Natural killer cell treated with Interleukin-12 subunit alpha and Interleukin-12 subunit beta and Interleukin-15 and Interleukin-18, amount 100 ng/mL, for 72 hours (primary cell): ENCODE results near the gene LOXL3. TPM values are rescaled to one million over a fixed set of nuclear protein-coding genes. Genes with fewer than 3 reads are reported as not detected.

Experiments
- ATAC-seq, 2 donors: fragments of 150-1000 bp; cut with Tn5 transposase in 1 of 2; sonication (Bioruptor Pico), chemical (Tn5 transposase) in 1 of 2; 2 replicates each; pipeline ENCODE4 v1.10.0; 2021
- DNase-seq: peaks from one replicate; pipeline ENCODE4 v3.0.0; 2022; ENCODE audit warnings: low spot score
- H3K27ac Mint-ChIP-seq, 2 donors: 1 replicate in 1 of 2; 2 replicates in 1 of 2; pipeline ENCODE4 v1.8.0; 2022; ENCODE audit warnings: mixed read lengths in 2 of 2, mild to moderate bottlenecking in 1 of 2, moderate library complexity in 1 of 2
- H3K27me3 Mint-ChIP-seq, 2 donors: 1 replicate in 1 of 2; 2 replicates in 1 of 2; pipeline ENCODE4 v1.8.0; 2022; ENCODE audit warnings: mixed read lengths in 2 of 2
- H3K36me3 Mint-ChIP-seq: one replicate; pipeline ENCODE4 v1.8.0; 2022; ENCODE audit warnings: mixed read lengths
- H3K4me1 Mint-ChIP-seq, 2 donors: 1 replicate in 1 of 2; 2 replicates in 1 of 2; pipeline ENCODE4 v1.8.0; 2022; ENCODE audit warnings: low read depth in 2 of 2, mixed read lengths in 2 of 2, mild to moderate bottlenecking in 1 of 2
- H3K4me3 Mint-ChIP-seq: one replicate; pipeline ENCODE4 v1.8.0; 2022; ENCODE audit warnings: mixed read lengths
- H3K9me3 Mint-ChIP-seq: 2 replicates; pipeline ENCODE4 v1.8.0; 2022; ENCODE audit warnings: mixed read lengths
- total RNA-seq, 2 donors: library from RNA; stranded (reverse); gene quantifications; one replicate each; pipeline ENCODE4 v1.2.3, GENCODE V29; 2022

LOXL3 gene
- total RNA-seq, 2 donors from 2014 or later, result 1.2 to 2.7 TPM

DNA sequence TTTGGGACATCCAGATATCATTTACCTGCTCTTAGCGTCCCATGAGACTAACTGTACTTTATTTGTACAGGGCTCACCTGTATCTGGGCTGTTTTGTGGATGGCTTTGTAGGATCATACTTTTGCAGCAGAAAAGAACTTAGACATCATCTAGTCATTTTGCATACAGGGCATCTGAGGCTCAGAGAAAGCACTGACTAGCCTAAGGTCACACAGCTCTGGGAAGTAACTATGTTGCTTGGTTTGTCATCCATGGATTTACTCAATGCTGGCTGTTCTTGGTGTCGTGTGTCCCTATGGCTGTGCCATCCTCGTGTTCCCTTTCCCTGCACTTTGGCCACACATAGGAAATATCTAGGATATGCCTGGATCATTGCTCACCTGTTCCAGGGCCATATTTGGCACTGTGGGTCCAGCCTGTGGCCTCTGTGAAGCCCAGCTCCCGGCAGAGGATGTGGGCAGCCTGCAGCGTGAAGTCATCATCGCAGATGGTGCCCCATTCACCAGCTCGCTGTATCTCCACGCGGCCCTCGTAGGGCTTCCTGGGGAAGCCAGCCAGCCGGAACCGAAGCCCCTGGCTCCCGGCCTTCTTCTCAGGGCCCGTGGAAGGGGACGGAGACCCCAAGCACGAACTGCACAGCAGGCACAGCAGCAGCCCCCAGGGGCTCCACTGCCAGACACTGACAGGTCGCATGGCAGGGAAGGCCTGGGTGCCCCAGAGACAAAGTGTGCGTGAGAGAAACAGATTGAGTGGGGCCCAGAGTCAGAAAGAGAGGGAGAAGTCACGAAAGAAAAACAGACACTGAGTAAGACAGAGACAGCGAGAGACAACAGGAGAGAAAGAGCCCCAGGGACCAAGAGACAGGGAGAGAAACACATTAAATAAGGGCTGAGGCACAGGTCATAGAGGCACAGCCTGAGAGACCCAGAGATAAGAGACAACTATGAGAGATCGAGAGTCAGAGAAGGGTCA lies 1.5 kb downstream of the LOXL3 start:
- no peak for DNase-seq
- no peak for ATAC-seq
- Mint-ChIP-seq H3K27ac (peak overlapping the region; percentile 24 to 41), H3K27me3 (peaks cover 22 to 30% of the 10 kb centered on the region in 2 donors), H3K4me1 (peaks cover 12 to 19% of the 10 kb centered on the region in 2 donors), H3K36me3 (no peaks in the 10 kb centered on the region), H3K4me3 (peak overlapping the region; percentile 66), H3K9me3 (no peaks in the 10 kb centered on the region)

DNA sequence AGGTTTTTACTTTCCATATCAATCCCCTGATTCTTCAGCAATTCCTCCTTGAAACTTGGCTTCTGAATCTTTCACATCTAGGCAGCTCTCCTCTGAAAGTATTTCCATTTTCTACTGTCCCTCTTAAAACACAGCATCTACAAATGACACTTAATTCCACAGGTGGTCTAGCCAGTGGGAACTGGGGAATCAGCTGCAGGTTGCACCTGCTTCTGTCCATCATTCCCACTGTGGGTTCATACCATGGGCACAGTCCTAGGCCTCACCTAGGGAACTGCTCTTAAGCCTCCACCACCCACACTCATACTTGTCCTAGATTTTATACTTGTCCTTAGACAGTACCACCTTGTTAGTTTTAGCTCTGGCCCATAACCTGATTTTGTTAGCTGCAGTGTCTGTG lies 2.2 kb downstream of the LOXL3 start:
- H3K36me3 Mint-ChIP-seq, result no peaks in the 10 kb centered on the region
- peaks cover 24 to 35% of the 10 kb centered on the region in 2 donors for H3K27me3 Mint-ChIP-seq
- no peaks in the 10 kb centered on the region for H3K9me3 Mint-ChIP-seq
- H3K4me3 Mint-ChIP-seq, result no peak overlapping the region
- ATAC-seq (no peak), DNase-seq (peak; percentile 28)
- H3K27ac Mint-ChIP-seq, result no peak overlapping the region
- H3K4me1 Mint-ChIP-seq, result peaks cover 12 to 19% of the 10 kb centered on the region in 2 donors

DNA sequence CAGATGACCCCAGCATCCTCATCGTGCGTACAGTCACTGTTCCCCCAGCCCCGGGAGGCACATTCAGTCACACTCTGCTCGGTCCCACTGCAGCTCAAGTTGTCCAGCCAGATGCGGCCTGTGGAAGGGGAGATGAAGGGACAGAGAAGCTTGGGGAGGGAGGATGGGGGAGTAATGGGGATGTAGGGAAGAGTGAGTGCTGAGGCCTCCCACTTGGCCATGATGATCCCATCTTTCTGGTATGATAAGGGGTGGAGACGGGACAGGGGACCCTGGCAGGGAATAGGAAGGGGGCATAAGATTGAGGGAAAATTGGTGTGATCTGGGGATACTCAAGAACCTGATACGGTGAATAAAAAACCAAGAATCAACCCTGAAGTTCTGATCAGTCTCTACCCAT lies 3.5 kb downstream of the LOXL3 start:
- Mint-ChIP-seq H3K36me3 (no peaks in the 10 kb centered on the region), H3K27ac (no peak overlapping the region), H3K9me3 (no peaks in the 10 kb centered on the region), H3K4me1 (peaks cover 12 to 19% of the 10 kb centered on the region in 2 donors), H3K4me3 (peak overlapping the region; percentile 31), H3K27me3 (peaks cover 34 to 48% of the 10 kb centered on the region in 2 donors)
- DNase-seq (peak; percentile 31), ATAC-seq (no peak)

- H3K4me1 Mint-ChIP-seq, result peaks cover 12 to 19% of the 10 kb centered on the region in 2 donors
- DNase-seq (peak; percentile 56), ATAC-seq (peak; percentile 73 to 80)
- H3K27ac Mint-ChIP-seq, result no peak overlapping the region
- H3K4me3 Mint-ChIP-seq, result peak overlapping the region; percentile 31
- H3K27me3 Mint-ChIP-seq, result peaks cover 38 to 58% of the 10 kb centered on the region in 2 donors
- H3K36me3 Mint-ChIP-seq, result no peaks in the 10 kb centered on the region
- H3K9me3 Mint-ChIP-seq, result no peaks in the 10 kb centered on the region
Observed at GRCh38 chr2:74548900-74549826, 4.6 kb downstream of the LOXL3 start.

GRCh38 chr2:74548285-74548899 lies 5.3 kb downstream of the LOXL3 start:
- H3K4me1 Mint-ChIP-seq, result peaks cover 12 to 15% of the 10 kb centered on the region in 2 donors
- peaks cover 38 to 59% of the 10 kb centered on the region in 2 donors for H3K27me3 Mint-ChIP-seq
- no peak for DNase-seq
- peak overlapping the region; percentile 63 for H3K4me3 Mint-ChIP-seq
- no peaks in the 10 kb centered on the region for H3K9me3 Mint-ChIP-seq
- ATAC-seq, result no peak
- H3K27ac Mint-ChIP-seq, result no peak overlapping the region
- no peaks in the 10 kb centered on the region for H3K36me3 Mint-ChIP-seq

GRCh38 chr2:74546004-74546403 lies 7.7 kb downstream of the LOXL3 start:
- H3K27me3 Mint-ChIP-seq, result peaks cover 41 to 64% of the 10 kb centered on the region in 2 donors
- no peak overlapping the region for H3K27ac Mint-ChIP-seq
- DNase-seq (no peak), ATAC-seq (no peak)
- peaks cover 0 to 3% of the 10 kb centered on the region in 2 donors for H3K4me1 Mint-ChIP-seq
- H3K9me3 Mint-ChIP-seq, result no peaks in the 10 kb centered on the region
- no peak overlapping the region for H3K4me3 Mint-ChIP-seq
- H3K36me3 Mint-ChIP-seq, result no peaks in the 10 kb centered on the region

GRCh38 chr2:74544634-74545033 lies 9.1 kb downstream of the LOXL3 start:
- peaks cover 35 to 57% of the 10 kb centered on the region in 2 donors for H3K27me3 Mint-ChIP-seq
- H3K27ac Mint-ChIP-seq, result no peak overlapping the region
- H3K4me1 Mint-ChIP-seq, result peaks cover 0 to 3% of the 10 kb centered on the region in 2 donors
- H3K36me3 Mint-ChIP-seq, result no peaks in the 10 kb centered on the region
- DNase-seq (no peak), ATAC-seq (no peak)
- H3K4me3 Mint-ChIP-seq, result no peak overlapping the region
- H3K9me3 Mint-ChIP-seq, result no peaks in the 10 kb centered on the region

- H3K4me3 Mint-ChIP-seq, result no peak overlapping the region
Observed at GRCh38 chr2:74542978-74543377, 10.8 kb downstream of the LOXL3 start.

GRCh38 chr2:74540291-74540690 lies 13.5 kb downstream of the LOXL3 start:
- Mint-ChIP-seq H3K4me3 (no peak overlapping the region), H3K36me3 (no peaks in the 10 kb centered on the region), H3K27me3 (peaks cover 37 to 50% of the 10 kb centered on the region in 2 donors), H3K9me3 (no peaks in the 10 kb centered on the region), H3K27ac (no peak overlapping the region), H3K4me1 (peaks cover 0 to 6% of the 10 kb centered on the region in 2 donors)
- DNase-seq (no peak), ATAC-seq (no peak)

More at GRCh38 chr2:74542978-74543377, 10.8 kb downstream of the LOXL3 start:
- Mint-ChIP-seq H3K36me3 (no peaks in the 10 kb centered on the region), H3K9me3 (no peaks in the 10 kb centered on the region), H3K27ac (no peak overlapping the region), H3K27me3 (peaks cover 43 to 65% of the 10 kb centered on the region in 2 donors), H3K4me1 (peaks cover 0 to 6% of the 10 kb centered on the region in 2 donors)
- ATAC-seq (no peak), DNase-seq (no peak)

GRCh38 chr2:74538881-74539339 lies 14.8 kb downstream of the LOXL3 start:
- H3K4me3 Mint-ChIP-seq, result no peak overlapping the region
- H3K36me3 Mint-ChIP-seq, result no peaks in the 10 kb centered on the region
- DNase-seq, result no peak
- ATAC-seq, result no peak
- H3K9me3 Mint-ChIP-seq, result no peaks in the 10 kb centered on the region
- H3K27me3 Mint-ChIP-seq, result peaks cover 33 to 39% of the 10 kb centered on the region in 2 donors
- no peak overlapping the region for H3K27ac Mint-ChIP-seq
- H3K4me1 Mint-ChIP-seq, result peaks cover 0 to 6% of the 10 kb centered on the region in 2 donors

DNA sequence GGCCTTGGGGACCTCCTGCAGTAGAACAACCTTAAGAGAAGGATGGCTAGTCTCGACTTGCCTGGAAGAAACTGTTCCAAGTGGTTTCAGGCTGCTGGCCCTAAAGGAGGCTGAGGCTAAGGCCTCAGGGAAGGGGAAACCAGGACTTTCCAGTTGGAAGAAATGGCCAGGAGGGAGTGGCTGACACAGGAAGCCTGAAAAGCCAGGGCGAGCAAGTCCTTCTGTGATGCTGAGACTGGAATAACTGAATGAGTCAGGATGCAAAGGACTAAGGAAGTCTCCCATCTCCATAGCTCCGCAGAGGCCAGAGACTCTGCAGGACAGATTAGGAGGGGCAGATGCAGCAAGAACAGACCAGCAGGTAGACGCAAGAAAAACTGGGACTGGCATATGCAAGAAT lies 16.6 kb downstream of the LOXL3 start:
- Mint-ChIP-seq H3K9me3 (no peaks in the 10 kb centered on the region), H3K4me3 (no peak overlapping the region), H3K27me3 (peaks cover 24 to 26% of the 10 kb centered on the region in 2 donors), H3K4me1 (peaks cover 6 to 15% of the 10 kb centered on the region in 2 donors), H3K36me3 (peaks cover 4% of the 10 kb centered on the region), H3K27ac (peak overlapping the region in 1 of 2 donors; percentile 3)
- DNase-seq (no peak), ATAC-seq (no peak)

DNA sequence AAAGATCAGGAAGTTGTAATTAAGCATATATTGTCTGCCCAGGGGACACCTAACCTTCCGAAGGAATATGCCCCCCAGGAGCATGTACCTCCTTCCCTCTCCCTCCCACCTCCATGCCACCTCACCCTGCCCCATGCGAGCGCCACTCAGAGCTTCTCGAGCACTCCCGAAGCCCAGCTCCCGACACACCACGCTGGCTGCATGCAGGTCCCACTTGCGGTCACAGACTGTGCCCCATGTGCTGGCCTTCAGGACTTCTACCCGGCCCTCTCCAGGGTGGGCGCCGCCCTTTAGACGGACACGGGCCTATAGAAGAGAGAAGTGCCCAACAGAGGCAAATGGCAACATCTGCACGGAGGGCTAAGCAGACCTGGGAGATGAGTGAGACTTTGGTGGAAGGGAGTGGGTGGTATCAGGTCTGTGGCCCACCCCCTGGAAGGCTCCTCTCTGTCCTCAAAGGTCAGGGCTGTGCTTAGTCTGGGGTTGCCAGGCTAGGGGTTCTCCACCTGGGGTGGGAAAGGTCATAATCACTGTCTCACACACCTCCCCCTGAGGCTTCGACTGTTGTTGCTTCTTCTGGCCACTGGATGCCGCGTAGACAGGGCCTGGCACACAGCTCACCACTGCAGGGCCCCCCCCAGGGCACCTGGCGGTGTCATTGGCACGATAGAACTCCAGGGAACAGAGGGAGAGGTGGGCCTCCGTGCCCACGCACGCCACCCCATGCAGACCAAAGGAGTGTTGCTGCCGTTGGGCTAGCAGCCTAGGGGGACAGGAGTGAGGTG lies 17.4 kb downstream of the LOXL3 start:
- no peaks in the 10 kb centered on the region for H3K9me3 Mint-ChIP-seq
- DNase-seq (no peak), ATAC-seq (peak in 1 of 2 donors; percentile 18)
- peaks cover 7% of the 10 kb centered on the region for H3K36me3 Mint-ChIP-seq
- no peak overlapping the region for H3K4me3 Mint-ChIP-seq
- peaks cover 14 to 22% of the 10 kb centered on the region in 2 donors for H3K4me1 Mint-ChIP-seq
- H3K27me3 Mint-ChIP-seq, result peaks cover 24% of the 10 kb centered on the region in 2 donors
- H3K27ac Mint-ChIP-seq, result peak overlapping the region in 1 of 2 donors; percentile 3
